Calu3 (cell line): ENCODE results near the gene TTC33. TPM values are rescaled to one million over a fixed set of nuclear protein-coding genes. Genes with fewer than 3 reads are reported as not detected.

Experiments
- BruUV-seq: library from RNA; stranded (reverse); fragments of 400-500 nt; replicated peaks from 2 replicates; lab custom pipeline; 2021; lab: Mats Ljungman, UMichigan
- CTCF ChIA-PET: fragments of 300-600 bp; sonication (Branson Sonifier 250); formaldehyde crosslinking; loops from one replicate; lab custom pipeline; 2022; ENCODE audit warnings: antibody characterized with exemption; lab: Charles Lee
- DNase-seq: peaks from one replicate; pipeline ENCODE4 v3.0.0; 2022
- H3K27ac Mint-ChIP-seq: one replicate; pipeline ENCODE4 v1.8.0; 2022; ENCODE audit warnings: mixed read lengths; ENCODE audit not compliant: unreplicated experiment
- H3K27me3 Mint-ChIP-seq: one replicate; pipeline ENCODE4 v1.8.0; 2022; ENCODE audit warnings: mixed read lengths; ENCODE audit not compliant: unreplicated experiment
- H3K36me3 Mint-ChIP-seq: one replicate; pipeline ENCODE4 v1.8.0; 2022; ENCODE audit warnings: mild to moderate bottlenecking, moderate library complexity, mixed read lengths; ENCODE audit not compliant: insufficient read depth, unreplicated experiment
- H3K4me1 Mint-ChIP-seq: one replicate; pipeline ENCODE4 v1.8.0; 2022; ENCODE audit warnings: mild to moderate bottlenecking, low read depth, mixed read lengths; ENCODE audit not compliant: unreplicated experiment
- H3K4me3 Mint-ChIP-seq: one replicate; pipeline ENCODE4 v1.8.0; 2022; ENCODE audit warnings: mild to moderate bottlenecking, low read depth, moderate library complexity, mixed read lengths; ENCODE audit not compliant: unreplicated experiment
- H3K9me3 Mint-ChIP-seq: one replicate; pipeline ENCODE4 v1.8.0; 2022; ENCODE audit warnings: low read depth, mixed read lengths; ENCODE audit not compliant: unreplicated experiment
- intact Hi-C: fragments of 100-400 bp; cut with micrococcal nuclease; formaldehyde crosslinking; loops from one replicate; pipeline ENCODE4 v1.10.0; 2022; ENCODE audit not compliant: unreplicated experiment
- total RNA-seq: library from RNA; stranded (reverse); gene quantifications from 2 replicates; pipeline ENCODE4 v1.2.3, GENCODE V29; 2022
- TF ChIP-seq, protein P1 (sequence below): fragments of 200-600 bp; IDR thresholded peaks from one replicate; pipeline ENCODE4 v1.8.0; 2022; ENCODE audit warnings: antibody characterized with exemption; ENCODE audit not compliant: unreplicated experiment

Gene TTC33
- total RNA-seq, 1 experiment from 2014 or later: 11.3 TPM

GRCh38 chr5:40551496-40552491 lies 204.0 kb downstream of the TTC33 start:
- peak overlapping the region; percentile 26 for H3K4me3 Mint-ChIP-seq
- H3K36me3 Mint-ChIP-seq: no peaks in the 10 kb centered on the region
- H3K9me3 Mint-ChIP-seq: no peaks in the 10 kb centered on the region
- peaks cover 30% of the 10 kb centered on the region for H3K4me1 Mint-ChIP-seq
- H3K27ac Mint-ChIP-seq: peak overlapping the region; percentile 81
- DNase-seq: peak; percentile 53
- no peaks in the 10 kb centered on the region for H3K27me3 Mint-ChIP-seq
- intact Hi-C loops: loop anchor here (2.0 to 5.0 kb wide), 2 partner anchors 109 to 127 kb away; partner anchors contain the start of gene PTGER4
- CTCF ChIA-PET: interaction anchor here (1.0 to 2.1 kb wide), 2 partner anchors 110 to 114 kb away, joined by 4 read pairs; no protein-coding TSS in a partner anchor
- TF ChIP-seq, protein P1, sequence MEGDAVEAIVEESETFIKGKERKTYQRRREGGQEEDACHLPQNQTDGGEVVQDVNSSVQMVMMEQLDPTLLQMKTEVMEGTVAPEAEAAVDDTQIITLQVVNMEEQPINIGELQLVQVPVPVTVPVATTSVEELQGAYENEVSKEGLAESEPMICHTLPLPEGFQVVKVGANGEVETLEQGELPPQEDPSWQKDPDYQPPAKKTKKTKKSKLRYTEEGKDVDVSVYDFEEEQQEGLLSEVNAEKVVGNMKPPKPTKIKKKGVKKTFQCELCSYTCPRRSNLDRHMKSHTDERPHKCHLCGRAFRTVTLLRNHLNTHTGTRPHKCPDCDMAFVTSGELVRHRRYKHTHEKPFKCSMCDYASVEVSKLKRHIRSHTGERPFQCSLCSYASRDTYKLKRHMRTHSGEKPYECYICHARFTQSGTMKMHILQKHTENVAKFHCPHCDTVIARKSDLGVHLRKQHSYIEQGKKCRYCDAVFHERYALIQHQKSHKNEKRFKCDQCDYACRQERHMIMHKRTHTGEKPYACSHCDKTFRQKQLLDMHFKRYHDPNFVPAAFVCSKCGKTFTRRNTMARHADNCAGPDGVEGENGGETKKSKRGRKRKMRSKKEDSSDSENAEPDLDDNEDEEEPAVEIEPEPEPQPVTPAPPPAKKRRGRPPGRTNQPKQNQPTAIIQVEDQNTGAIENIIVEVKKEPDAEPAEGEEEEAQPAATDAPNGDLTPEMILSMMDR: no peak
- no TSS peak for BruUV-seq

GRCh38 chr5:40550481-40550880 lies 205.3 kb downstream of the TTC33 start:
- H3K27me3 Mint-ChIP-seq: no peaks in the 10 kb centered on the region
- TF ChIP-seq, protein P1: no peak
- H3K27ac Mint-ChIP-seq: no peak overlapping the region
- no peak for DNase-seq
- peaks cover 30% of the 10 kb centered on the region for H3K4me1 Mint-ChIP-seq
- no peak overlapping the region for H3K4me3 Mint-ChIP-seq
- H3K36me3 Mint-ChIP-seq: no peaks in the 10 kb centered on the region
- BruUV-seq: no TSS peak
- CTCF ChIA-PET: no interaction called here
- intact Hi-C loops: loop anchor here (5.0 kb wide), 1 partner anchor 108 kb away; no protein-coding TSS in a partner anchor
- H3K9me3 Mint-ChIP-seq: no peaks in the 10 kb centered on the region

- CTCF ChIA-PET: interaction anchor here (0.7 kb wide), 1 partner anchor 17 kb away, joined by 4 read pairs; no protein-coding TSS in a partner anchor
- BruUV-seq: no TSS peak
- intact Hi-C loops: loop anchor here (5.0 kb wide), 1 partner anchor 107 kb away; no protein-coding TSS in a partner anchor
Measured at GRCh38 chr5:40549616-40550015, 206.1 kb downstream of the TTC33 start.

GRCh38 chr5:40547994-40548575 lies 207.7 kb downstream of the TTC33 start:
- peaks cover 14% of the 10 kb centered on the region for H3K4me1 Mint-ChIP-seq
- TF ChIP-seq, protein P1: no peak
- no peak for DNase-seq
- H3K36me3 Mint-ChIP-seq: no peaks in the 10 kb centered on the region
- no peaks in the 10 kb centered on the region for H3K27me3 Mint-ChIP-seq
- no peak overlapping the region for H3K27ac Mint-ChIP-seq
- no TSS peak for BruUV-seq
- CTCF ChIA-PET: interaction anchor here (0.6 kb wide), 1 partner anchor 131 kb away, joined by 3 read pairs; no protein-coding TSS in a partner anchor
- intact Hi-C loops: no loop called here
- H3K9me3 Mint-ChIP-seq: peaks cover 2% of the 10 kb centered on the region
- no peak overlapping the region for H3K4me3 Mint-ChIP-seq

More at GRCh38 chr5:40549616-40550015, 206.1 kb downstream of the TTC33 start:
- Mint-ChIP-seq H3K27ac (no peak overlapping the region), H3K4me3 (no peak overlapping the region), H3K4me1 (peaks cover 28% of the 10 kb centered on the region), H3K27me3 (no peaks in the 10 kb centered on the region), H3K9me3 (no peaks in the 10 kb centered on the region), H3K36me3 (no peaks in the 10 kb centered on the region)
- TF ChIP-seq, protein P1: no peak
- no peak for DNase-seq
